Measurements from ENCODE around the gene MTIF2.
A peak's percentile ranks its signal among the peaks of the same experiment; 100 is the strongest.
"Not testable (repeated sequence)": the region's sequence is repeated elsewhere in the genome, so short reads cannot be mapped to it uniquely, and the experiment has no call there.

Gene MTIF2

DNA sequence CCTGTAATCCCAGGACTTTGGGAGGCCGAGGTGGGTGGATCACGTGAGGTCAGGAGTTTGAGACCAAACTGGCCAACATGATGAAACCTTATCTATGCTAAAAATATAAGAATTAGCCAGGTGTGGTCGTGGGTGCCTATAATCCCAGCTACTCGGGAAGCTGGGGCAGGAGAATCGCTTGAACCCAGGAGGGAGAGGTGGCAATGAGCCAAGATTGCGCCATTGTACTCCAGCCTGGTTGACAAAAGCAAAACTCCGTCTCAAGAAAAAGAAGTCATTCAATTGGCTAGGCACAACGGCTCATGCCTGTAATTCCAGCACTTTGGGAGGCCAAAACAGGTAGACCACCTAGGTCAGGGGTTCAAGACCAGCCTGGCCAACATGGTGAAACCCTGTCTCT, 27.4 kb downstream of the MTIF2 start:
- not testable (repeated sequence) for DNase-seq

GRCh38 chr2:55239656-55240222, 29.3 kb downstream of the MTIF2 start:
- no peak for DNase-seq

GRCh38 chr2:55236992-55237543, 32.0 kb downstream of the MTIF2 start:
- DNase-seq, result no peak

GRCh38 chr2:55235724-55236538, 33.1 kb downstream of the MTIF2 start:
- no peak for DNase-seq

- no peak for DNase-seq
These were observed 35.4 kb downstream of the MTIF2 start for GRCh38 chr2:55233658-55233940.

- DNase-seq, result no peak
These were observed 36.0 kb downstream of the MTIF2 start for GRCh38 chr2:55232863-55233657.

- DNase-seq, result peak; percentile 93
These were observed 36.8 kb downstream of the MTIF2 start, which contains the start of the genes CLHC1 and RPS27A for GRCh38 chr2:55232084-55232862. CLHC1 (minus strand) TSS chr2:55232293; CDS start chr2:55222411, 9,882 bp downstream. RPS27A (plus strand) TSS chr2:55232688; CDS start chr2:55232825, 137 bp downstream.

DNA sequence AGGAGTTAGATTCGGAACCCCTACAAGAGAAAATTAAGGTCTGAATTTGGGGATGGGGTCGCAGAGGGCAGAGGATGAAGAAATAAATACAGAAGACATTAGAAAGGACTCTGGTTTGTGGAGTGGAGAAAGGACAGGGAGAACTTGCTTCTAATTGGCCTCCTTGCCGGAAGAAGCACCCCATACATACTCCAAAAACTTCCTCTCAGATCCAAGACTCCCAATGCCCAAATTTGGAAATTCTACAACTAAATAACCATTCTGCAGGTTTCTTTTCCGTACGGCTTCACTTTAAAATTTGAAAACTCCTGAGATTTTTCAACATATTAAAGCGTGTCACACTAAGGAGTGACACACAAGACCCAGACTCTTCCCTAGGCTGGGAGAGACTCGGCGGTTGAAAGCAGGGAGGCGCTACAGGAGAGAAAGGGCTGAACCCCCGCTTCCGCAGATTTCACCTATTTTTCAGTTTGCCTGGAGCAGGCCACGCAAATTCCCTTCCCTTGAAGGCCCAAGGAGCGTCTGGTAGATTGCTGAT, 37.4 kb downstream of the MTIF2 start:
- no peak for DNase-seq

DNA sequence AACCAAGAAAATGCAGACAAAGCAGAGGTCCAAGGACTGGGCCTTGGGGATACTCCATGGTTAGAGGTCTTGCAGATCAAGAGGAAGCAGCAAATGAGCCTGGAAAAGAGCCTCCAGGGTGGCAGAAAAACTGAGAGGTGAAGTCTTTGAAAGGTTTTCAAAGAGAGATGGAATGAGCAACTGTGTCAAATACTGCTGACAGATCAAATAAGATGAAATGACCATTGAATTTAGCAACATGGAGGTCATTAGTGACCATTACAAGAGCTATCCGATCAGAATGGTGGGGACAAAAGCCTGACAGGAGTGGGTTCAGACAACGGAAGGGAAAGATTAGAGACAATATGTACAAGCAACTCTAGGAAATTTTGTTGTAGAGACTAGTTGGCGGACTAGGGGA, 38.5 kb downstream of the MTIF2 start:
- DNase-seq, result no peak

- DNase-seq, result no peak
These were observed 39.8 kb downstream of the MTIF2 start for GRCh38 chr2:55229221-55229620.

DNA sequence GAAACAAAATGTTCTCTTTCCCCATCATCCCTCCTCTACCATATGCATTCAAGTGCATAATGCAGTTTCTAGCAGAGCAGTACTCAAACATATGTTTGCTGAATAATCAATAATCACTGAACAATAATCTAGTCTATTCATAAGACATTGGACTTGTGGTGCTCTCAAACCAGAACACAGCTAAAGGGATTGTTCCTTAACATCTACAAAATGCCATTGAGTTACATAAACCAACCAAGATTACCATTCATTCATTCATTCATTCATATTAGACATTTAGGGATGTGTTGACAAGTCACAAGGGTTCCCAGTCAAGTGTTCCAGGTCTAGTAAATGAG, 40.8 kb downstream of the MTIF2 start:
- DNase-seq, result no peak

- not testable (repeated sequence) for DNase-seq
These were observed 41.4 kb downstream of the MTIF2 start for GRCh38 chr2:55227437-55228225.

DNA sequence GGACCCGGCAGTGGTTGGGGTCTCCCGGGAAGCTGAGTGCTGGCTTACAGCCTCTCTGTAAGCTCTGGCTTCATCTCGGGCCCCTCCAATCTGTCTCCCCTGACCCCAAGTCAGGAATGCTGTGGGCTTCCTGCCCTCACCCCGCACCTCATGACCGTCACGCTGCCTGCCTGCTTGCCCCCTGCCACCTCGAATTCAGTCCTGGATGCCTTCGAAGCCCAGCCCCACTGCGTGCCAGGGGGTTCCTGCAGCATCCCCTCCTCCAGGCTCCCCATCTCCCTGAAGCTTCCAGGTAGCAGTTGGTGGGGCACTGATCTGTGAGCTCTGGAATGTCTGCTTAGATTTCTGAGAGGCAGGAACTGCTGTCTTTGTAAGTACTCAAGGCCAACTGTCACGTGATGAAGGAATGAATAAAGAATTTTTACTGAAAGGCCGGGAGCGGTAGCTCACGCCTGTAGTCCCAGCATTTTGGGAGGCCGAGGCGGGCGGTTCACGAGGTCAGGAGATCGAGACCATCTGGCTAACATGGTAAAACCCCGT, 43.5 kb downstream of the MTIF2 start:
- DNase-seq, result no peak

- no peak for DNase-seq
These were observed 44.2 kb downstream of the MTIF2 start for GRCh38 chr2:55224761-55225261.

- DNase-seq, result no peak
These were observed 44.9 kb downstream of the MTIF2 start for GRCh38 chr2:55223958-55224760.

- no peak for DNase-seq
These were observed 55.2 kb downstream of the MTIF2 start for GRCh38 chr2:55213822-55214221.

DNA sequence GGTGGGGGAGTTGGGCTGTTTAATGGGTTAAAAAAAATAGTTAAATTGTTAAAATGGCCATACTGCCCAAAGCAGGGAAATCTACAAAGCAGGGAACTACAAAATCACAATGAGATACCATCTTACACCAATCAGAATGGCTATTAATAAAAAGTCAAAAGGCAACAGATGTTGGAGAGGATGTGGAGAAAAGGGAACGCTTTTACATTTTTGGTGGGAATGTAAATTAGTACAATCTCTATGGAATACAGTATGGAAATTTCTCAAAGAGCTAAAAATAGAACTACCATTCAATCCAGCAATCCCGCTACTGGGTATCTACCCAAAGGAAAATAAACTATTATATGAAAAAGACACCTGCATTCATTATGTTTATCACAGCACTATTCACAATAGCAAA, 64.1 kb downstream of the MTIF2 start:
- DNase-seq, result no peak

GRCh38 chr2:55204536-55204935, 64.5 kb downstream of the MTIF2 start:
- DNase-seq, result no peak

GRCh38 chr2:55200416-55200815, 68.6 kb downstream of the MTIF2 start:
- no peak for DNase-seq

GRCh38 chr2:55196526-55196925, 72.5 kb downstream of the MTIF2 start:
- DNase-seq, result no peak

All from NCI-H1436 treated with DMSO at 0.1 percent for 48 hours (cell line).